ENCODE measurements around the gene GSE1. TPM values are rescaled to one million over a fixed set of nuclear protein-coding genes. Genes with fewer than 3 reads are reported as not detected.
A peak's percentile ranks its signal among the peaks of the same experiment; 100 is the strongest.

The GSE1 gene
- total and polyA plus RNA-seq, 2 experiments from 2014 or later = 27.9 to 43.5 TPM

- no peak for DNase-seq (ENCODE audit: low spot score)
- Histone ChIP-seq H3K9me2 (replicated peaks; ENCODE audit: insufficient read depth) (no peaks in the 10 kb centered on the region), H3K4me3 (no peak overlapping the region), H3K27me3 (no peaks in the 10 kb centered on the region), H3K9me3 (ENCODE audit: low read depth) (no peaks in the 10 kb centered on the region), H2AFZ (no peak overlapping the region), H3K79me2 (peaks cover 100% of the 10 kb centered on the region), H3K36me3 (replicated peaks; ENCODE audit: insufficient read depth, low read depth) (no peaks in the 10 kb centered on the region), H3K27ac (no peak overlapping the region), H4K20me1 (ENCODE audit: insufficient read depth, poor library complexity, severe bottlenecking) (peaks cover 98% of the 10 kb centered on the region), H3K4me1 (ENCODE audit: insufficient read depth) (peaks cover 7% of the 10 kb centered on the region), H3K4me2 (no peak overlapping the region)
- WGBS (ENCODE audit: low lambda C conversion rate, missing lambda C conversion rate) = 95% methylated on average over 27 of the region's 27 CpGs
- TF ChIP-seq CTCF (IDR thresholded peaks at IDR 0.05; ENCODE audit: poor library complexity) = peak; percentile 7
- TF ChIP-seq EZH2 (IDR thresholded peaks at IDR 0.05; ENCODE audit: borderline replicate concordance) = no peak
- TF ChIP-seq EZH2phosphoT487 (IDR thresholded peaks at IDR 0.05; ENCODE audit: low read depth, severe bottlenecking, unreplicated experiment) = no peak
Measured at GRCh38 chr16:85631802-85632393, 18.8 kb downstream of the GSE1 start.

DNA sequence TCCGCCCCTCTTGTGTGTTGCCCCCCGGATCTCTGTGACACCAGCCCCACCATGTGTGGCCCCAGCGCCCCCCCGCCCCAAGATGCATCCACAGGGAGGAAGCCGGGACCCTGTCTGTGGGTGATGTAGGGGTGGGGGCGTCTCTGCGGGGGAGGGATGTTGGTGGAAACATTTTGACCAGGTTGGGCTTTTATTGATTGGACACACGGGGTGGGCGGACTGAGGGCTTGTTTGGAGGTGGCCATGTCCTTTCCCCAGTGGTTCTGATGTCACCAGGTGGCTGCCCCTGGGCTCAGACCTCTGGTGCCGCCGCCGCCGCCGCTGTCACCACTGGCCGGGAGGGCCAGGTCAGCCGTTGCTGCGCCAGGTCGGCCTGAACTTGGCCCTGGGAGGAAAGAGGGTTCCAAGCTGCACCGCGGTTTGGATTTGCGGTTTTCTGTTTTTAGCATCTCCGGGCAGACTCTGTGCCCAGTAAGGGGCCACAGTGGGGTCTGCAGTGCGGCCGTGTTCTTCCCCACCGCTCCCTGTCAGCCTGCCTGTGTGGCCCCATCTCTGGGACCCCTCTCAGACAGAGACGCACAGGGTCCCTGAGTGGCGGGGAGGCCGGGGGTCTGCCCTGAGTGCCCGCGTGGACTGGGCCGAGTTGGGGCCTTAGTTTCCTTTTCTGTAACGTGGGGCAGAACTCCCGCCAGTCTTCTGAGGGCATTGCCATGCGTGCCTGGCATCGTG, 19.8 kb downstream of the GSE1 start:
- no peak for DNase-seq (ENCODE audit: low spot score)
- Histone ChIP-seq H2AFZ (no peak overlapping the region), H3K4me1 (ENCODE audit: insufficient read depth) (no peaks in the 10 kb centered on the region), H3K79me2 (peaks cover 100% of the 10 kb centered on the region), H3K4me3 (no peak overlapping the region), H3K36me3 (replicated peaks; ENCODE audit: insufficient read depth, low read depth) (no peaks in the 10 kb centered on the region), H3K4me2 (no peak overlapping the region), H3K27ac (no peak overlapping the region), H3K27me3 (no peaks in the 10 kb centered on the region), H3K9me2 (replicated peaks; ENCODE audit: insufficient read depth) (no peaks in the 10 kb centered on the region), H3K9me3 (ENCODE audit: low read depth) (no peaks in the 10 kb centered on the region), H4K20me1 (ENCODE audit: insufficient read depth, poor library complexity, severe bottlenecking) (peaks cover 97% of the 10 kb centered on the region)
- TF ChIP-seq CTCF (IDR thresholded peaks at IDR 0.05; ENCODE audit: poor library complexity) = no peak
- TF ChIP-seq EZH2 (IDR thresholded peaks at IDR 0.05; ENCODE audit: borderline replicate concordance) = no peak
- TF ChIP-seq EZH2phosphoT487 (IDR thresholded peaks at IDR 0.05; ENCODE audit: low read depth, severe bottlenecking, unreplicated experiment) = no peak
- WGBS (ENCODE audit: low lambda C conversion rate, missing lambda C conversion rate) = 94% methylated on average over 28 of the region's 35 CpGs

DNA sequence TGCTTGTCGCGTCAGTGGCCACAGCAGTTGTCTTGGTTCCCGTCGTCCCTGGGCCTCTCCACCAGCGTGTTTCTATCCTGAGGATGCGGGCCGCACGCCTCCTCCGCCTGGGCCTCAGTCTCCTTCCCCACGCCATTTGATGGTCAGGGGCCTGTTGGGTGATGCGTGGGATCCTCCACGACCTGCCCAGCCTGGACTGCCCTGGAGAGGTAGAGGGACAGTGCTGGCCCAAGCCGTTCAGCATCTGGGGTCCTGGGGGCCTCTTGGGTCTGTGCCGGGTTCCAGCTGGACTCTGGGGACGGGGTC, 20.3 kb downstream of the GSE1 start:
- no peaks in the 10 kb centered on the region for H3K9me2 ChIP-seq (replicated peaks; ENCODE audit: insufficient read depth)
- H3K9me3 ChIP-seq (ENCODE audit: low read depth) = no peaks in the 10 kb centered on the region
- TF ChIP-seq CTCF (IDR thresholded peaks at IDR 0.05; ENCODE audit: poor library complexity) (no peak), EZH2phosphoT487 (IDR thresholded peaks at IDR 0.05; ENCODE audit: low read depth, severe bottlenecking, unreplicated experiment) (no peak), EZH2 (IDR thresholded peaks at IDR 0.05; ENCODE audit: borderline replicate concordance) (no peak)
- peaks cover 97% of the 10 kb centered on the region for H4K20me1 ChIP-seq (ENCODE audit: insufficient read depth, poor library complexity, severe bottlenecking)
- WGBS (ENCODE audit: low lambda C conversion rate, missing lambda C conversion rate) = 94% methylated on average over 15 of the region's 15 CpGs
- DNase-seq (ENCODE audit: low spot score) = no peak
- H3K4me2 ChIP-seq = no peak overlapping the region
- H3K4me3 ChIP-seq = no peak overlapping the region
- H2AFZ ChIP-seq = no peak overlapping the region
- H3K27ac ChIP-seq = no peak overlapping the region
- no peaks in the 10 kb centered on the region for H3K4me1 ChIP-seq (ENCODE audit: insufficient read depth)
- peaks cover 100% of the 10 kb centered on the region for H3K79me2 ChIP-seq
- H3K36me3 ChIP-seq (replicated peaks; ENCODE audit: insufficient read depth, low read depth) = no peaks in the 10 kb centered on the region
- no peaks in the 10 kb centered on the region for H3K27me3 ChIP-seq
